Fibroblast of lung (primary cell): ENCODE results near the gene STON1. TPM values are rescaled to one million over a fixed set of nuclear protein-coding genes. Genes with fewer than 3 reads are reported as not detected.

Experiments used
- DNase-seq, 2 donors: peaks; one replicate each; pipeline versions ENCODE4 v3.0.0 to v3.0.0-alpha.2; 2010; ENCODE audit warnings: low read depth in 2 of 2
- H2AFZ ChIP-seq: 2 replicates; pipeline ENCODE4 v1.5.1; 2012; ENCODE audit warnings: low read length, control low read depth, inconsistent platforms
- H3K27ac ChIP-seq: 2 replicates; pipeline ENCODE4 v1.5.1; 2011; ENCODE audit warnings: low read length, control low read depth; ENCODE audit not compliant: insufficient read depth
- H3K27me3 ChIP-seq: 2 replicates; pipeline ENCODE4 v1.5.1; 2011; ENCODE audit warnings: mild to moderate bottlenecking, low read length; ENCODE audit not compliant: control insufficient read depth, insufficient read depth
- H3K36me3 ChIP-seq: 2 replicates; pipeline ENCODE4 v1.5.1; 2011; ENCODE audit warnings: low read length; ENCODE audit not compliant: control insufficient read depth, insufficient read depth
- H3K4me1 ChIP-seq: 2 replicates; pipeline ENCODE4 v1.5.1; 2011; ENCODE audit warnings: low read length; ENCODE audit not compliant: control insufficient read depth, insufficient read depth; ENCODE audit errors: extremely low read depth
- H3K4me2 ChIP-seq: 2 replicates; pipeline ENCODE4 v1.5.1; 2011; ENCODE audit warnings: low read length, control low read depth; ENCODE audit not compliant: insufficient read depth; ENCODE audit errors: extremely low read depth
- H3K4me3 ChIP-seq, 4 experiments: fragments of 200-600 bp in 1 of 4; sonication (generic) in 1 of 4; replicated peaks in 1 of 4; 2 replicates each; pipeline ENCODE4 v1.5.1; 2011 to 2016; ENCODE audit warnings: low read length in 4 of 4, low read depth in 3 of 4, mild to moderate bottlenecking in 3 of 4, control low read depth in 2 of 4, inconsistent platforms in 1 of 4, mixed read lengths in 1 of 4; ENCODE audit not compliant: insufficient read depth in 1 of 4; ENCODE audit errors: control extremely low read depth in 1 of 4
- H3K79me2 ChIP-seq: 2 replicates; pipeline ENCODE4 v1.5.1; 2012; ENCODE audit warnings: mild to moderate bottlenecking, low read length, inconsistent platforms; ENCODE audit not compliant: control insufficient read depth, insufficient read depth
- H3K9ac ChIP-seq: 2 replicates; pipeline ENCODE4 v1.5.1; 2011; ENCODE audit warnings: mild to moderate bottlenecking, low read length, control low read depth; ENCODE audit not compliant: insufficient read depth
- H3K9me3 ChIP-seq: 2 replicates; pipeline ENCODE4 v1.5.1; 2012; ENCODE audit warnings: low read depth, low read length; ENCODE audit not compliant: control insufficient read depth, insufficient read depth
- H4K20me1 ChIP-seq: 2 replicates; pipeline ENCODE4 v1.5.1; 2011; ENCODE audit warnings: low read length; ENCODE audit not compliant: control insufficient read depth, insufficient read depth; ENCODE audit errors: extremely low read depth
- EZH2 ChIP-seq: IDR thresholded peaks from 2 replicates; pipeline ENCODE4 v1.5.1; 2012; ENCODE audit warnings: low read length, control low read depth, mild to moderate bottlenecking; ENCODE audit errors: missing control alignments
- polyA plus RNA-seq, 2 donors: library from polyadenylated mRNA; depleted of rRNA in 1 of 2; stranded (reverse) in 1 of 2; unstranded in 1 of 2; fragments of >200 nt; gene quantifications; 2 replicates each; pipeline ENCODE4 v1.2.1, GENCODE V29; 2011 to 2012; ENCODE audit warnings: missing spikeins in 1 of 2
- total RNA-seq: library from RNA; depleted of rRNA; stranded (reverse); fragments of >200 nt; gene quantifications from 2 replicates; pipeline ENCODE4 v1.2.1, GENCODE V29; 2014
- TF ChIP-seq, protein P1 (sequence below), 2 donors: IDR thresholded peaks in 1 of 2; conservative IDR thresholded peaks in 1 of 2; 1 replicate in 1 of 2; 2 replicates in 1 of 2; pipeline ENCODE4 v1.5.1; 2011 to 2012; ENCODE audit warnings: low read length in 2 of 2, control low read depth in 1 of 2, inconsistent platforms in 1 of 2, low read depth in 1 of 2, mild to moderate bottlenecking in 1 of 2

STON1 gene
- total and polyA plus RNA-seq, 2 donors (not counting 1 experiment from before 2014, with no cell fraction given), result 11.3 to 16.7 TPM

DNA sequence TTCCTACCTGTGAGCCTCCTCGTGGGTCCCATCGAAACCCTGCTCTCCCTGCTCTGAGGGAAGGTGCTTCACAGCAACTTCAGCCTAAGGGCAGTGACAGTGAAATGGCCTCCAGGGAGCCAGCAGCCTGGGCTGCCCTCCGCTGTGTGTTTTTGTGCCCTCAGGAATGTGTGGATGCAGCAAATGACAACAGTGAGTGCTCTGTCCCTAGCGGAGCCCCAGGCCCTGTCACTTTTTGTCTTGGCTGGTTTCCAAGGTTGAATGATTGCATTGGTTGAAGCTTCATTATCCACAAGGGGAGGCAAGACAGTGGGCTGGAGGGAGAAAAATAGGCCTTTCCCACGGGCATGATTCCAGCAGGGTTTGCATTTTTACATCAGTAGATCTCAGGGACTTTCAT is 42.9 kb downstream of the STON1 start:
- Histone ChIP-seq H3K36me3 (no peaks in the 10 kb centered on the region), H3K27ac (no peak overlapping the region), H3K4me2 (no peak overlapping the region), H3K79me2 (no peaks in the 10 kb centered on the region), H3K27me3 (no peaks in the 10 kb centered on the region), H2AFZ (no peak overlapping the region), H3K4me1 (no peaks in the 10 kb centered on the region), H4K20me1 (no peaks in the 10 kb centered on the region), H3K4me3 (no peak overlapping the region), H3K9me3 (no peaks in the 10 kb centered on the region), H3K9ac (no peak overlapping the region)
- TF ChIP-seq EZH2, result no peak
- TF ChIP-seq, protein P1, sequence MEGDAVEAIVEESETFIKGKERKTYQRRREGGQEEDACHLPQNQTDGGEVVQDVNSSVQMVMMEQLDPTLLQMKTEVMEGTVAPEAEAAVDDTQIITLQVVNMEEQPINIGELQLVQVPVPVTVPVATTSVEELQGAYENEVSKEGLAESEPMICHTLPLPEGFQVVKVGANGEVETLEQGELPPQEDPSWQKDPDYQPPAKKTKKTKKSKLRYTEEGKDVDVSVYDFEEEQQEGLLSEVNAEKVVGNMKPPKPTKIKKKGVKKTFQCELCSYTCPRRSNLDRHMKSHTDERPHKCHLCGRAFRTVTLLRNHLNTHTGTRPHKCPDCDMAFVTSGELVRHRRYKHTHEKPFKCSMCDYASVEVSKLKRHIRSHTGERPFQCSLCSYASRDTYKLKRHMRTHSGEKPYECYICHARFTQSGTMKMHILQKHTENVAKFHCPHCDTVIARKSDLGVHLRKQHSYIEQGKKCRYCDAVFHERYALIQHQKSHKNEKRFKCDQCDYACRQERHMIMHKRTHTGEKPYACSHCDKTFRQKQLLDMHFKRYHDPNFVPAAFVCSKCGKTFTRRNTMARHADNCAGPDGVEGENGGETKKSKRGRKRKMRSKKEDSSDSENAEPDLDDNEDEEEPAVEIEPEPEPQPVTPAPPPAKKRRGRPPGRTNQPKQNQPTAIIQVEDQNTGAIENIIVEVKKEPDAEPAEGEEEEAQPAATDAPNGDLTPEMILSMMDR (conservative IDR thresholded peaks at IDR 0.05 in 1 of 2, IDR thresholded peaks at IDR 0.05 in 1 of 2; ENCODE audit: low read depth in 1 of 2, low read length in 2 of 2), result no peak
- no peak for DNase-seq

DNA sequence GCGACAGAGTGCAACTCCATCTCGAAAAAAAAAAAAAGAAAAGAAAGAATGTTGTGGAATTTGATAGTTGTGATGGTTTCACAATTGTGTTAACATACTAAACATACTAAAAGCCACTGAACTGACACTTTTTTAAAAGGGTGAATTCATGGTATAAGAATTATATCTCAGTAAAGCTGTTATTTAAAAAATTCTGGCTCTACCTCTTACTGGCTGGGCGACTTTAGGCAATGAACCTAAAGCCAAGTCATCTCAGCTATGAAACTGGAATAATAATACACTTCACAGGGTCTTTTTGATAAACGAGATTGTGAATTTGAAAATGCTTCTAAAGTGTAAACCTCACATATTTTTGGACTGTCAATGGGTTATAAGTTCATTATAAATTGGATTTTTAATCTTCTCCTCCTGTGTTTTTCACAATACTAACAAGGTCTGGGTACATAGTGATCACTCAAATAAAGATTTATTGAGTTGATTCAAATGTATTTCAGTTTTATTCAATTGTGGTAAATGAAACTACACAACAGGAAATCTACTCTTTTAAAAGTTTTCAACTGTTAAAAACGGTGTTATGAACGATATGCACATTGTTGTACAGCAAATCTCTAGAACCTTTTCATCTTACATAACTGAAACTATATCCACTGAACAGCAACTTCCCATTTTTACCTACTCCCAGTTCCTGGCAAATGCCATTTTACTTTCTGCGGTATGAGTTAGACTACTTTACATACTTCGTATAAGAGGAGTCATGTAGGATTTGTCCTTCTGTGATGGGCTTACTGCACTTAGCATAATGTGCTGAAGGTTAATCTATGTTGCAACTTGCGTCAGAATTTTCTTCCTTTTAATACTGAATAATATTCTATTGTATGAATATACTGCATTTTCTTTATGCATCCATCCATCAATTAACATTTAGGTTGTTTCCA is 44.7 kb downstream of the STON1 start:
- no peaks in the 10 kb centered on the region for H3K79me2 ChIP-seq
- TF ChIP-seq, protein P1 (conservative IDR thresholded peaks at IDR 0.05 in 1 of 2, IDR thresholded peaks at IDR 0.05 in 1 of 2; ENCODE audit: low read depth in 1 of 2, low read length in 2 of 2), result no peak
- no peak for TF ChIP-seq EZH2

DNA sequence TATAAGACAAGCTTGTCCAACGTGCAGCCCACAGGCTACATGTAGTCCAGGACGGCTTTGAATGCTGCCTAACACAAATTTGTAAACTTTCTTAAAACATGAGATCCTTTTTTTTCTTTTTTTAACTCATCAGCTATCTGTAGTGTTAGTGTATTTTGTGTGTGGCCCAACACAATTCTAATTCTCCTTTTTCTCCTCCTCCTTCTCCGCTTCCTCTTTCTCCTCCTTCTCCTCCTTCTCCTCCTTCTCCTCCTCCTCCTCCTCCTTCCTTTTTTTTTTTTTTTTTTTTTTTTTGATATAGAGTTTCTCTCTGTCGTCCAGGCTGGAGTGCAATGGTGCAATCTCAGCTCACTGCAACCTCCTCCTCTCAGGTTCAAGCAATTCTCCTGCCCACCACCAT is 48.4 kb downstream of the STON1 start:
- no peak for TF ChIP-seq EZH2
- TF ChIP-seq, protein P1 (conservative IDR thresholded peaks at IDR 0.05 in 1 of 2, IDR thresholded peaks at IDR 0.05 in 1 of 2; ENCODE audit: low read depth in 1 of 2, low read length in 2 of 2), result no peak
- Histone ChIP-seq H3K36me3 (no peaks in the 10 kb centered on the region), H3K4me1 (no peaks in the 10 kb centered on the region), H3K4me2 (no peak overlapping the region), H3K9ac (no peak overlapping the region), H3K27ac (no peak overlapping the region), H3K79me2 (no peaks in the 10 kb centered on the region), H3K27me3 (no peaks in the 10 kb centered on the region), H3K9me3 (no peaks in the 10 kb centered on the region), H3K4me3 (no peak overlapping the region), H2AFZ (no peak overlapping the region), H4K20me1 (no peaks in the 10 kb centered on the region)
- no peak for DNase-seq

More for the DNA sequence above, 44.7 kb downstream of the STON1 start:
- Histone ChIP-seq H3K27ac (no peak overlapping the region), H3K4me2 (no peak overlapping the region), H2AFZ (no peak overlapping the region), H3K4me1 (no peaks in the 10 kb centered on the region), H3K4me3 (no peak overlapping the region), H3K9me3 (no peaks in the 10 kb centered on the region), H3K27me3 (no peaks in the 10 kb centered on the region), H4K20me1 (no peaks in the 10 kb centered on the region), H3K9ac (no peak overlapping the region), H3K36me3 (no peaks in the 10 kb centered on the region)
- DNase-seq, result no peak
